ENCODE results near the gene SYT12.

Gene SYT12

DNA sequence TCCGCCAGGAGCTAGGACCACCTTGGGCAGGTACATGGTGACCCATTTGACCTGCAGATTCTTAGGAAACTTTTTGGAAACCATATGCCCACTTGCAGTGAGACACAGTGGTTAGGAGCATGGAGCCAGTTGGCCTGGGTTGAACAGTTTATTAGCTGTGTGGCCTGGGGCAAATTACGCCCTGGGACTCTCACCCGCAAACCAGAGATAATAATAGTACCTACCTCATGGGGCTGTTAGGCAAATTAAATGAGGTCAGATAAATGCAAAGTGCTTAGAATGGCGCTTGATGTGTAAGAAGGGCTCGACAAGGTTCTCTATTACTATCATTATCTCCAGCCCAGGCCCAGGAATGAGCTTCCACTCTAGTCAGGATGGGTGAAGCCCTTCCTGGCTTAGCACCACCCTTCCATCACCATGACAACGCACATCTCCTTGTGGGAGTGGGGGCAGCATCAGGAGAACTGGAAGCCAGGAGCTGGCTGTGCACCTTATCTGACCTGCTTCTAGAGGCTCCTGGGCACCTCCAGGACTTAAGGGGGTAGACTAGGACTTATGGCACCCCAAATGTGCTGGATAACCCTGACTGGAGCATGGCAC, 5.1 kb downstream of the SYT12 start:
- no peak for DNase-seq (ENCODE audit: low spot score)

DNA sequence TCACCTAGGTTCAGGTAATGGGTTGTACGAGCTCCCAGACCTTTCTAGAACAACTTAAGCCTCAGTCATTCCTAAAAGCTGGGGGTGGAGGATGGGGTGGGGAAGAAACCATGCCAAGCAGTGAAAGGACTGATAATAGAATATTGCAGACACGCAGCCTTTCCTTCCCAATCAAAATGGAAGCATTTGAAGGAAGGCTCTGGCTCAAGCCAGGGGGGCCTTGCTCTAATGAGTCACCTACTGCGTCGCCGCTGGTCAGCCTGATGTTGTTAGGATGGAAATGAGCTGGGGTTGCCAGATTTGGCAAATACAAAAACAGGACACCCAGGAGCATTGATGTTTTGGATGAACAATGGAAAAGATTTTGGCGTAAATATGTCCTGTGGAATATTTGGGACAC, 6.2 kb downstream of the SYT12 start:
- no peak for DNase-seq (ENCODE audit: low spot score)

DNA sequence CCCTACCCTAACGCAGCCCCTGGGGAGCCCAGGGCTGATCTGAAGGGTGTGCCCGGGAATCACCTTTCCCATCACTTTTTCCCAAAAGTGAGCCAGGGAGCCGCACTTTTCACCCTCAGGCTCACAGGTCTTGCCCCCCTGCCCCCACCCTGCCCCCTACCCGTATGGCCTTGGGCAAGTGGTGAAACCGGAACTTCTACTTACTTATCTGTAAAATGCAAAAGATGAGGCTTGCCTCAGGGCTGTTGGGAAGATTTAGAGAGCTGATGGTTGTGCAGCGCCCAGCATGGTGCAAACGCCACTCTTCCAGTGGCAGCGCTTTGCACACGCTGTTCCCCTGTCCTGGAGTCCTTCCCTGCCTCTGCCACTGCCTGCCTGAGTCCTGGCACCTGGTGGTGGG, 8.0 kb downstream of the SYT12 start:
- DNase-seq (ENCODE audit: low spot score) = no peak

DNA sequence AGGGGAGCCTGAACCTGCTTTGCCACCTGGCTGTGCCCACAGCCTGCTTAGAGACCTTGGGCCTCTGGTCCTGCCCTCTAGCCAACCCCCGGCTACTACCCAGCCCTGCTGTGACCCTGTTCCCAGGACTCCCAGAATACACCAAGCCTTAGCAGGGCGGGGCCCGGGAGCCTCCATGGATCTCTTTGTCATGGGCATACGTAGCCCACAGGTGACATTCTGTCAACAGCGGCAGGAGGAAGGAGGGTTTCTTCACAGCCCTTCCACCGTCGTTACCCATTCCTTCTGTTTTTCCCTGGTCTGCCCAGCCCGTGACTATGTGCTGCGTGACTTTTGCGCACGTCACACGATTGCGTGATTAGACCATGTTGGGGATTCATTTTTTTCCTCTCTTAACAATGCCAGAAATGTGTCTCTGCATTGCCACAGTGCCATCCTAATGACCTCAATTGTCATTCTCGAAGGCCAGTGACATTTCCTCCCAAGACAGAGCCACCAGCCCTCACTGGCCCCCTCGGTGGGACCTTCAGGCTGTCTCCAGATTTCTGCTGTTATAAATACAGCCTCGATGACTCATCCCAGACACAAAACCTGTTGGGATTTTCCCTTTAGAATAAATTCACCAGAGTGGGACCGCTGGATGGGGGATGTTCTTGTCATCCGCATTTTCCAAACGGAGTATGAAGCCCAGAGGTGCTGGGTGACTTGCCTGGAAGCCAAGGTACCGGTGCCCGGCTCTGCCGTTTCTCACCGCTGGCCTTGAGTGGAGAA, 9.0 kb downstream of the SYT12 start:
- DNase-seq (ENCODE audit: low spot score) = peak; percentile 68

DNA sequence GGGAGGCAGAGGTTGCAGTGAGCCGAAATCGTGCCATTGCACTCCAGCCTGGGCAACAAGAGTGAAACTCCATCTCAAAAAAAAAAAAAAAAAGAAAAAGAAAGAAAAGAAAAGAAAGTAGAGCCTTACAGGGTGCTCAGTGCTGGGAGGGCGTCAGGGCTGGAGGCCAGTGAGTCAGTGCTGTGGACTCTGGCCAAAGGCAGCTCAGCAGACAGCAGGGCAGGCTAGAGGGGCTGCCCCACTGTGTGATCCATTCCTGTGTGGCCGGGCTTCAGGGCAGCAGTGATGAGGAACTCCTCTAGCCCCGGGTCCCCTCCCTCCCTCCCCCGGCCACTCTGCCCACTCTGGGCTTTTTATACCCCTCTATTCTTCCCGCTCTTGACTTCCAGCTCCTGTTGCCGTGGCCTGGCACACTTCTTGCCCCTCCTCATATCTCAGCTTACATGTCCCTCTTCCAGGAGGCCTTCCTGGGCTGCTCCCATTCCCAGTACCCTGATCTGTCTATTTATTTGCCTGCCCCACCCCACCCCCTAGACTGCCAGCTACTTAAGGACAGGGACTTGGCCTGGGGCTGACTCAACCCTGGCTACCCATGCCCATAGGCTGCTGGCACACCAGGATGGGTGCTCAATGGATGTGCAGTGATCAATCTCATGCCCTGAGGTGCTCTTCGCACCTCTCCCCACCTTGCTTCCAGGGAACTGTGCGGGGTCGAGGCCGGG, 10.1 kb downstream of the SYT12 start:
- DNase-seq (ENCODE audit: low spot score) = peak; percentile 89

DNA sequence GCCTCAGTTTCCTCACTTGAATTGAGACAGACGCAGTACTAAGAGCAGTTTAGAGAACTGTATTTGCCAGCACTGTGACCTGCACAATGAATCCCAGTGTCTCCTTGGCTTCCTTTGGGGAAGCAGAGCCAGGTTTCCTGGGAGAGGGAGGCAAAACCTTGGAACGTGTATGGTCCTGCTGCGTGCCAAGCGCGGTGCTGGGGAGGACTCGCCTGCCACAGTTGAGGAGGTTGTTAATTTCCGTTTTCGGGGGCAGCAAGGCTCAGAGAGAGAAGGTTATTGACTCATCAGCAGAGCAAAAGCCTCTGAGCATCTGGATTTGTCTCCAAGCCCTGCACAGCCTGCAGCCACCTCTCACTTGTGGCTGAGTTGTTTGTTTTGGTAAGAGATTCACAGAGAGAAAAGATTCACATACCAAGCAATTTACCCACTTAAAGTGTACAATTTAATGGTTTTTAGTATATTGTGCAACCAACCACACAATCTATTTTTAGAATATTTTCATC, 10.8 kb downstream of the SYT12 start:
- DNase-seq (ENCODE audit: low spot score) = peak; percentile 75

DNA sequence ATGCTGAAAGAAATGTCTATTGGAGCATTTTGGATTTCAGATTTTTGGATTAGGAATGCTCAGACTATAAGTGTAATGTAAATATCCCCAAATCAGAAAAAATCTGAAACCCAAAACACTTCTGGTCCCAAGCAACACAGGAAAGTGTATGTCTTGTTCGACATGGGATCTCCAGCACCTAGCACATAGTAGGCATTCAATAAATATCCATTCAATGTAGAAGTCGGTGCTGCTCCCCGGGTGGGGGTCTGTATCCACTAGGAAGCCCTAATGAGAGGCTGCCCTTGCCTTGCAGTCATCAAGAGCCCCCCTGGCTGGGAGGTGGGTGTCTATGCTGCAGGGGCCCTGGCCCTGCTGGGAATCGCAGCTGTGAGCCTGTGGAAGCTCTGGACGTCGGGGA, 11.4 kb downstream of the SYT12 start:
- DNase-seq (ENCODE audit: low spot score) = no peak

DNA sequence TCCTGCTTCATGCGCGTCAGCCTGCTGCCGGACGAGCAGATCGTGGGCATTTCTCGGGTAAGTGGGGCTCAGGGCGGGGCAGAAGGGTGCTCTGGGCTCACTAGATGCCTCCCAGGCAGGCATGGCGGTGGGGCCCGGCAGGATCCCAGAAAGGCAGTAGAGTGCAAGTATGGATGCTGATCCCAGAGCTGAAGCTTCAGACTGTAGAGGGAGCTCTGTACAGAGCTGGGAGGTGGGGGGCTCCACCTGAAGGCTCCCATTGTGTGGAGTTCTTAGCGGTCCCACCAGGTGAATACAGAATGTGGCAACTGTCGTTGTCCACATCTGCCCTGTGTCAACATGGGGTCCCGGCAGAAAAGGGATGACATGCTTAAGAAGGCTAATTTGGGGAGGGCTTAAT, 17.2 kb downstream of the SYT12 start:
- DNase-seq (ENCODE audit: low spot score) = no peak

DNA sequence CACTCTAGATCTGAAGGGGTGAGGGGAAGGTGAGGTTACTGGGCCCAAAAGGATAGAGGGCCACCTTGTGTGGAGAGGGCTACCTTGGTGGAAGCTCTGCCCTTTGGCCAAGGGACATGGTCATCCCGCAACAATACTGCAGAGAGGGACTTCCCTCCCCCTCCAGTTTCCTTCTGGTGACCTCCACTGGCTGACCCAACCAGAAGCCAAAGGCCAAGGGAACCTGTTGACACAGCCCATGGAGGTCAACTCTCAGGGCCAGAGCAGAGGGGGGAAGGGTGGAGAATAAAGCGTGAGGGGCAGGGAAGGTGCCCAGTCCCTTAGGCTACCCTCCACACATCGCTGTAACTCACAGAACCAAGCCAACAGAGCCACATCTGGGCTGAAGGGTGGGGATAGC, 18.7 kb downstream of the SYT12 start:
- no peak for DNase-seq (ENCODE audit: low spot score)

DNA sequence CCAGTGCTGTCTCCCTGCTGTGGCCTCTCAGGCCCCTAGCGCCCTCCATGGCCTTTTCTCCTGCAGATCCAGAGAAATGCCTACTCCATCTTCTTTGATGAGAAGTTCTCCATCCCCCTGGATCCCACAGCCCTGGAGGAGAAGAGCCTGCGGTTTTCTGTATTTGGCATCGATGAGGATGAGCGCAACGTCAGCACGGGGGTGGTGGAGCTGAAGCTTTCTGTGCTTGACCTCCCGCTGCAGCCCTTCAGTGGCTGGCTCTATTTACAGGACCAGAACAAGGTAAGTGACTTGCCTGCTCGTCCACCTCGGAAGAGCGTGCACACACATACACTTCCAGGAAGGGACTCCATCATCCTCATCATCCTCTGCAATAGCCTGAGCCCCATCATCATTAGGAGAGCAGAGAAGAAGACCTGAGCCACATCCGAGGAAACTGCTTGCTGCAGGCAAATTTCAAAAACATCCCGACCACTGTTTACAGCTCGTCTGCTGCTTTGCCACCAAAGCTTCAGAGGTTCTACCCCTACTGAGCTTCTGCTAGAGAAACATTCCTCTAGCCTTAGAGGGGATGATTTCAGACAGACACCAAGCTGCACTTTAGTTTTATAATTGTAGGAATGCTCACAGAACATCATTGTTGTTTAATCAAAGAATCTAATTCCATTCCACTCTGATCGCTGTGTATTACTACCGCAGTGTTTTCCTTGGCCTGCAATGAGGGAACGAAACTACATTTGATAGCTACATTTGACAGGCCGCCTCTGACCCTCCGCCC, 20.8 kb downstream of the SYT12 start:
- DNase-seq (ENCODE audit: low spot score) = no peak

DNA sequence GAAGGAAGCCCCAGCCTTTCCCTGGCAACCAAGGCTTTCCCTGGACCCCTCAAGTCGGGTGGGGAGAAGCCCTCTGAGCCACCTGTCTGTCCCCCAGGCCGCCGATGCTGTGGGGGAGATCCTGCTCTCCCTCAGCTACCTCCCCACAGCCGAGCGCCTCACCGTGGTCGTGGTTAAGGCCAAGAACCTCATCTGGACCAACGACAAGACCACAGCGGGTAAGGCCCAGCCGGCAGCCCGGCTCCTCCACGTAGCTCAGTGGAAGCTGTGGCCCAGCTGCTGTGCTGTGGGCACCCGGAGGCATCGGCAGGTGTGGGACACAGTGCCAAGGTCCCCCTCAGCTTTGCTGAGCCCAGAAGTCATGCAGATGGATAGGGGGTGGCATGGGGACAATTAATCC, 21.6 kb downstream of the SYT12 start:
- no peak for DNase-seq (ENCODE audit: low spot score)

DNA sequence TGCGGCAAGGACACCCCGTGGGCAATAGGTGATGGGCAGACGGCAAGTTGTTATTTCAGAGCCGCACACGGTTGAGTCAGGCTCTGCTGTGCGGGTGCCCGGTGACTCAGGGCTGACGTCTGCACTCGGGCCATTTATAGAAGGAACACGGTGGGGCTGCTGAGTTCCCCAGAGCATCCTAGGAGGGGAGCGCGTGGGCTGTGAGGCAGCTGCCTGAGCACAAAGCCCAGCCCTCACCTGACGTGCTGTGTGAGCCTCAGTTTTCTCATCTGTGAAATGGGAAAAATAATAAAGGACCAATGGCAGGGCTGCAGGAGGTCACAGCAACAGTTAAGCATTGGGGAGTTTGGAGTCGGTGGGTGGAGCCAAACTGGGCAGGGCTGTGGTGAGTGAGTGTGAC, 22.4 kb downstream of the SYT12 start:
- peak; percentile 66 for DNase-seq (ENCODE audit: low spot score)

DNA sequence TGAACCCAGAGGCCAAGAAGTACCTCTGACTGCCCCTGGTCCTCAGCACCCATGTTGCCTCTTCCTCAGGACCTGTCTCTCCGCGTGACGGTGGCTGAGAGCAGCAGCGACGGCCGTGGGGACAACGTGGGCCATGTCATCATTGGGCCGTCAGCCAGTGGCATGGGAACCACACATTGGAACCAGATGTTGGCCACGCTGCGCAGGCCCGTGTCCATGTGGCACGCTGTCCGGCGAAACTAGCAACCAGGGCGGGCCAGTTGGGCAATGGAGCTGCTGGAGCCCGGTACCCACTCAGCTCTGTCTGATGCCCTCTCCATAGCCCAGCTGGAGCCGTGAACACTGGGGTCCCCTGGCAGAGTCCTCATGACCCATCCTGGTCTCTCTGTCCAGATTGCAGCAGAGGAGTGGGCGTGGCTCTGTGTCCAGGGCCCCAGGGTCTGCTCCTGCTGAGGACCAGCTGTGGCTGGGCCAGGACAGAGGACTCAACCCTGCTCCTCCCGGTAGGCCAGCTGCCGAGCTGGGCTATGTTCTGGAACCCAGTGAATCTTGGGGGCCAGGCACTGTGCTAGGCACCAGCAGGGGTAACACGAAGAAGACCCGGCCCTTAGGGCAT, 25.7 kb downstream of the SYT12 start:
- no peak for DNase-seq (ENCODE audit: low spot score)

DNA sequence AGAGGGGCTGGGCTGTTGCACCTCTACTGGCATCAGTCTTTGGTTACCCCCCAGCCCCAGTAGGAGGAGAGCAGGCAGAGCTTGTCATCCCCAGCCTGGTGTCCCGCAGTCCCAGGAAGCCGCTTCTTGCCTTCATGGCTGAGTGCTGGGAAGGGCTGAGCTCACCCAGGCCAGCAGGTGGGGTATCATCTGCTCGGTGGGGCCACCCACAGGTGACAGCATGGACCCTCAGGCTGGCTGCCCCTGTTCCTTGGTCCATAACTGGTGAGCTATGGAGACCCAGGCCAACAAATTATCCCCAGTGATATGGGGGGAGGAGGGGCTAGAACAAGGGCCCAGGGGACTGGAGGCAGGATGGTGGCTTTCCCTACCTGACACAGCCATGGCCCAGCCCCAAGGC, 27.2 kb downstream of the SYT12 start:
- DNase-seq (ENCODE audit: low spot score) = no peak

DNA sequence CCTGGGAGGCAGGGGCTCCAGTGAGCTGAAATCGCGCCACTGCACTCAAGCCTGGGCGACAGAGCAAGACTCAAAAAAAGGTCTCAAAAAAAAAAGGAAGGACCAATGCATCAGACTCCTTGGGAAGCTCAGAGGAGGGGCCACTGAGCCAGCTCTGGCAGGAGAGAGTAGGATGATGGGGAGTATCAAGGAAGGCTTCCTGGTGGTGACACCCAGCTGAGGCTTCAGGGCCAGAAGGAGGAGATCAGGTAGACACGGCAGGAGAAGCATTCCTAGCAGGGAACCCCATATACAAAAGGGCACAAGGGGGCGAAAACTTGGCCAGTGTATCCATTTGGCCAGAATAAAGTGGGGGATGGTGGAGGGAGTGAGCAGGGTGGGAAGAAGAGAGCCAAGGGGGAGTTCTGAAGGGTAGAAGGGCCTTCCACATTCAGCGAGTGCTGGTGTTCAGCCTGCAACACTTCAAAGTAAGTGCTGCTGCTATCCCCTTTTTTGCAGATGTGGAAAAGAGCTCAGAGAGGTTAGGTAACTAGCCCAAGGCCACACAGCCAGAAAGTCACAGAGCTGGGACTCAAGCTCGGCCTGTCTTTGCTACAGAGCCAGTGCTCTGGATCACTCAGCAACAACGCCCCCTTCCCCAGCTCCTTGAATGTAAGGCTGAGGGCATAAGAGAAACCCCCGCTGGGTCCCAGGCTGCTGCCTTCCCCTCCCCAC, 28.4 kb downstream of the SYT12 start:
- DNase-seq (ENCODE audit: low spot score) = no peak

DNA sequence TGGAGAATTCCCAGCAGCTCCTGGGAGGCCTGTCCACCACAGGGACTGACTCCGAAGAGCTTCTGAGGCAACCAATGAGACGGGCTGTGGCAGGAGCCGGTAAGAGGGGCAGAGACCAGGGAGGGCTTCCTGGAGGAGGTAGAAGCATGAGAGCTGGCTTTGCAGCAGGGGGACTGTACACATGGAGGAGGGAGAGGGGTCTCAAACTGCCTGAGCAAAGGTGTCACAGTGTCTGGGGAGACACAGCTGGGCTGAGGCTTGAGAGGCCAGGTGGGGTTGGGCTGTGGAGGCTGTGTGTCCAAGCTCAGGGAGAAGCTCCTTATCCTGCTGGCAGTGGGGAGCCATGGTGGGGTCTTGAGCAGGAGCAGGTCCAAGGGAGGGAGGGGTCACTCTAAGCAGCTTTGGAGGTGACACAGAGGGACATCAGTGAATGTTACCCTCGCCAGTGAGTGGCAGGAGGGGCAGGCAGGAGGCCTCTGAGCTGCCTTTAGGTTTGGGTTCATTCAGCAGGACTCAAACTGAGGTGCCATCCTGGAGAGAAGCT, 29.1 kb downstream of the SYT12 start:
- no peak for DNase-seq (ENCODE audit: low spot score)

DNA sequence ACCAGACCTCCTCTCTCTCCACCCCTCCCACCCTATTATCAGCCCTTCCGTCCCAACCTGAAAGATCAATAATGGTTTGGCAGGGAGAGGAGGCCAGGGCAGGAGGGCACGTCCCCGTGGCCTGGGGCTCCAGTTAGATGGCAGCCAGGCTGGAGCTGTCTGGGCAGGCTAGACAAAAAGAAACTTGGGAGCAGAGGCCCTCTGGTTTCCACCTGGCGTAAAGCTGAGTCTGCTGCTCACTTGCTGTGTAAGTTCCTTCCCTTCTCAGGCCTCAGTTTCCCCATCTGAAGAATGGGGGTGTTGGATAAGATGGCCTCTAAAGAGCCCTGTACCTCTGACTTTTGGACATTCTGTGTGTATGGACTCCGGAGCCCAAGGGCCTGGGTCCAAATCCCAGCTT, 30.0 kb downstream of the SYT12 start:
- no peak for DNase-seq (ENCODE audit: low spot score)

DNA sequence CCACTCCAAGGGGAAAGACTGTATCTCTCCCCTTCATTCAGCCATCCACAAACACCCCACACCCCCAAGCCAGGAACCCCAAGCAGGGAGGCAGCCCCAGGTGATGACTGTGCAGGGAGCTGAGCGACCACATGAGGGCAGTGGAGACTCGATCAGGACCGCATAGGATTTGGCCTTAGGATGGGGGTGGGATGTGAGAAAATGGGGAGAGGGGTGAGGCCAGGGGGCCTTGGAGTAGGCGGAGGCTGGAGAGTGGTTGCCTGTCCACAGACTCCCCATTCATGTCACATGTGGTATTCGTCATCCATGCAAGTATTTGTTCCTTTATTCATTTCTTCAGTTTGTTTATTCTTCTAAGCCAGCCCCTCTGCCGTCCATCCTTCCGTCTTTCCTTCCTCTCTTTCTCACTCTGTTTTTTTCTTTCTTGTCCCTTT, 31.0 kb downstream of the SYT12 start:
- DNase-seq (ENCODE audit: low spot score) = peak; percentile 49

DNA sequence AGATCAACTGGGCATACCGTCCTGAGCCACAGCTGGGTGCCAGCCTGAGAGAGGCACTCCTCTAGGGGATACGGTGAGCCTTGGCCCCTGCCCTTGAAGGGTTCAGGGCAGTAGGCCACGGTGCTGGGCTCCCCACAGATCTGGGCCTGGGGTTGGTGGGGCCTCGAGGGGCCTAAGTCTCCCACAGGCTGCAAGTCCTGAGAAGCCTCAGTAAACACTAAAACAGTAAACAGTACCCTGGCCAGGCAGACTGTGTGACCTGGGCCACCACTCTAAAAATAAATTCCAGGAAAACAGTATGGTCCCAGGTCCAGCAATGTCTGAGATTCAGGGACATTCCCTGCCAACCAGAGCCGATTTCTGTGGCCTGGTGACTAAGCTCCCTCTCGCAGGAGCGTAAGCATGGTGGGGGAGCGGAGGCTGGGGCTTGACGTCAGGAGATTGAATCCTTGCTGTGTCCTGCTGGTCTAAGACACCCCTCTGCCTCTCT, 31.5 kb downstream of the SYT12 start:
- DNase-seq (ENCODE audit: low spot score) = peak; percentile 69

DNA sequence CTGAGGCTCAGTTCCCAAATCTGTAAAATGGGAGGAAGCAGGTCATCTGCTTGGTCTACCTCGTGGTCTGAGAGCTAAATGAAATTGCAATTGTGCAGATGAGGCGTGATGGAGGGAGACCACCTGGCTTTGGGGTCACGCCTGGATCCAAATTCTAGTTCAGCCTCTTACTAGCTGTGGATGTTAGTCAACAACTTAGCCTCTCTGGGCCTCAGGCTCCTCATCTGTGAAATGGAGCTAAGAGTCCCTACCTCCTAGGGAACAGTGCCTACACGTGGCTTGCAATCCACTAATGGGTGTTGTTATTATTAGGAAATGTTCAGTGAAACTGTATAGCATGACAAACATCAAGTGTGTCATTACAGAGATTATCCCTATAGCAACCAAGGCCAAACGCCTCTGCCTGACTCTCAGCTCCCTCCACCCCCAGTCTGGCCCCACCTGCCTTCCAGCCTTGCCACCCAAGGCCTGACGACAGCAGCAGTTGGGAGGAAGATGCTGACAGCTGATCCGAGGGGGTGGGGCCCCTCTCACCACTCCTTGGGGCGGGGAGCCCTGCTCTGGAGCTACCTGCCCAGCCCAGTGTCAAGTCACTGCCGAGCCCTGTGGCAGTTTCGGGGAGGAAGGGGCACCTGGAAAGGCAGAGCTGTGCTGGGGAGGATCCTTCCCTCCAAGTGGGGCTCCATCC, 32.0 kb downstream of the SYT12 start:
- DNase-seq (ENCODE audit: low spot score) = peak; percentile 82
